Glomerular visceral epithelial cell (primary cell): ENCODE measurements around the gene HOXD8.

ENCODE experiments used
- DNase-seq: peaks from one replicate; pipeline ENCODE4 v3.0.0-alpha.2; 2016; ENCODE audit errors: extremely low spot score

The HOXD8 gene

GRCh38 chr2:176103194-176103593 lies 26.3 kb upstream of the HOXD8 start:
- DNase-seq, result no peak

- no peak for DNase-seq
Measured at GRCh38 chr2:176103742-176104315, 25.7 kb upstream of the HOXD8 start.

GRCh38 chr2:176104316-176105077 lies 25.0 kb upstream of the HOXD8 start:
- peak; percentile 75 for DNase-seq

- no peak for DNase-seq
Measured at GRCh38 chr2:176105078-176105729, 24.3 kb upstream of the HOXD8 start.

GRCh38 chr2:176105730-176106580 lies 23.6 kb upstream of the HOXD8 start:
- no peak for DNase-seq

- DNase-seq, result peak; percentile 72
Measured at GRCh38 chr2:176106581-176107539, 22.6 kb upstream of the HOXD8 start, which contains the start of gene HOXD11. HOXD11 (plus strand) TSS chr2:176107280; CDS start chr2:176107356, 76 bp downstream.

GRCh38 chr2:176107731-176108181 lies 21.7 kb upstream of the HOXD8 start:
- DNase-seq, result no peak

- no peak for DNase-seq
Measured at GRCh38 chr2:176109192-176109901, 20.2 kb upstream of the HOXD8 start.

- DNase-seq, result no peak
Measured at GRCh38 chr2:176109946-176110345, 19.6 kb upstream of the HOXD8 start.

- DNase-seq, result no peak
Measured at GRCh38 chr2:176110415-176111308, 18.8 kb upstream of the HOXD8 start.

GRCh38 chr2:176111309-176111663 lies 18.2 kb upstream of the HOXD8 start:
- DNase-seq, result peak; percentile 59

- no peak for DNase-seq
Measured at GRCh38 chr2:176111846-176112374, 17.6 kb upstream of the HOXD8 start.

GRCh38 chr2:176112375-176113302 lies 16.9 kb upstream of the HOXD8 start:
- DNase-seq, result no peak

GRCh38 chr2:176114120-176114929 lies 15.2 kb upstream of the HOXD8 start:
- DNase-seq, result no peak

- no peak for DNase-seq
Measured at GRCh38 chr2:176114930-176115625, 14.4 kb upstream of the HOXD8 start.
